ENCODE data around the gene LENG1.
"Not testable (repeated sequence)": the region's sequence is repeated elsewhere in the genome, so short reads cannot be mapped to it uniquely, and the experiment has no call there.

Gene LENG1

DNA sequence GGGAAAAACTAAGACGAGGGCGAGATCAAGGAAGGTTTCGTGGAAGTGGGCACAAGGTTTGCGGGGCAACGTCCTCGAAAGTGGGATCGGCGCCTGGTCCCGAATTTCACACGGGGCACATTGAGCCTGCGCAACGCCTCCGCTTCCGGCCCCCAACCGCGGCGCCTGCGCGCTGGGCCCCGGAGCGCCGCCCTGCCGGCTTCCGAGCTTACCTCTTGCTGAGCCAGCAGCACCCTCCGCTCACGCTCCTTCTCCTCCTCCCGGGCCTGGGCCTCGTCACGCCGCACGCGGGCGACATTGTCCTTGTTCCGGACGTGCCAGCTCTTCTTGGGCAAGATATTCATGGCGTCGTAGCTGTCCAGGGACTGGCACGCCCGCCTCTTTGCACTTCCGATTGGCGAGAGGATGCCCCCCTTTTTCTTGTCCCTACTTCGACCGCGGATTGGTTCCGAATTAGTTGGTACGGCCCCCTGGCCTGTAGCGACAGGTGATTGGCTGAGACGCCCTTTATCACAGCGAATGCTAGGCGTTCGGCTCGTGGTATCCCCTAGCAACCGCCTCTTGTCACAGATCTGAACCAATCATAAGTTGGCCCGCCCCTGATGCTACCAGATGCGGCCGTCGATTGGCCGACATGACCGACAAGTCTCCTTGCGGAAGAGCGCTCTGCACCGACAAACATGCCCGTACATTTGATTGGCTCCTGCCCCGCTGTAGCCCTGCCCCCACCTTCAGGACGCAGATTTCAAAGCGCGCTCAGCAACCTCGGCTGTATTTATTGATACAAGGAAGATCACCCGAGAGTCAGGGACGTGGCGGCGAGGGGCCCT is at the start of gene LENG1:
Gene LENG1, minus strand, starts transcription at position 370 of the 830 bp plus-strand sequence. Its CDS starts 26 bp downstream, at position 344.
- DNase-seq, result peak; percentile 100

GRCh38 chr19:54208784-54209057 is 49.2 kb upstream of the LENG1 start:
- no peak for DNase-seq

GRCh38 chr19:54207983-54208783 is 48.7 kb upstream of the LENG1 start:
- DNase-seq, result peak; percentile 49

GRCh38 chr19:54207676-54207982 is 48.1 kb upstream of the LENG1 start:
- no peak for DNase-seq

DNA sequence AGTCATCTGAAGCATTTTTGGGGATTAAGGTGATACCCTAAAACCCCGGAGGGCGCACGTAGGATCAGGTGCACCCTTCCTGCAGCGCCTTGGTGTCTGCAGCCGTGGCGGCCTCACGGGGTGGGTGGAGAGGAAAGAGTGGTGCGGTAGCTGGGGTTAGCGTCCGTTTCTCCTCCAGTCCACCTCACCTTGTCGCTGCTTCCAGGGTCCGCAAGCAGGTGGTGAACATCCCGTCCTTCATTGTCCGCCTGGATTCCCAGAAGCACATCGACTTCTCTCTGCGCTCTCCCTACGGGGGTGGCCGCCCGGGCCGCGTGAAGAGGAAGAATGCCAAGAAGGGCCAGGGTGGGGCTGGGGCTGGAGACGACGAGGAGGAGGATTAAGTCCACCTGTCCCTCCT is 47.7 kb upstream of the LENG1 start:
- DNase-seq, result not testable (repeated sequence)

DNA sequence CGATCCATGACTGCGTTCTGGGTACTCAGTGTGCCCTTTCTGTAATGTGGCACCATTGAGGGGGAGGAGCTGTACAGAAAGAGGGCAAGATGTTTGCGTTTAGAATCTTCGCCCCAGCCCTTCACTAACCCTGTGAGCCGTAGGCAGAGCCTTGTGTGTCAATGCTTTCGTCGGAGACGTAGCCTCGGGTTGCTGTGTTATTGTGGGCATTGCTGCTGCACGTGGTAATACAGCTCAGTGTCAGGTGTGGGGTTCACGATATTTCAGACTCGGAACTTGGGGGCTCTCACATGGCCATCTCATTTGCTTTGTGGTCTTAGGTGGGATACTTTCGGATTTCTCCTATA is 47.3 kb upstream of the LENG1 start:
- no peak for DNase-seq

DNA sequence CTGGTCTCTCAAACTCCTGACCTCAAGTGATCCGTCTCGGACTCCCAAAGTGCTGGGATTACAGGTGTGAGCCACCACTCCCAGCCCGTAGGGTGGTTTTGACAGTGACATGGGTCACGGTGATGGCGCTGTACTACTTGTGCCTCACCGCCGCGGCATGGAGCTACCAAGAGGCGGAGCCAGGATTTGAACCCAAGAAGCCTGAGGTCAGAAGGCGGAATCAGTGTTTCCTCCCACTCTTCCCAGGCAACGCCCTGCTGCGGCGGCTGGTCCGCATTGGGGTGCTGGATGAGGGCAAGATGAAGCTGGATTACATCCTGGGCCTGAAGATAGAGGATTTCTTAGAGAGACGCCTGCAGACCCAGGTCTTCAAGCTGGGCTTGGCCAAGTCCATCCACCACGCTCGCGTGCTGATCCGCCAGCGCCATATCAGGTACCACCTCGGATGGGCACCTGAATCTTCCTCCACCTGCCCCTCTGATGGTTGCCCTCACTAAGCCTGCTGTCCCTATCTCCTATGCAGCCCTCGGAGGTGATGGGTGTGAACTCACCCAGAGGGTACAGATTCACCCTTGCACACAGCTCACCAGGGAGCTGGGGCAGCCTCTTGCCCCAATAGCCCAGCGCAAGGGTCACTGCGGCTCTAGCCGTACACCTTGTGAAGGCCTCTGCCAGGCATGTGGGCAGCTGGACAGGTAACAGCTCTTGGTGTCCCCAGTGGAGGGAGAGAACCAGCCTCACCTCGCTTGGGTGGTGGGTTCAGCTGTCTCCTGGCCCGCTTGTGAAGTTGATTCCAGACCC is 46.7 kb upstream of the LENG1 start:
- no peak for DNase-seq

- DNase-seq, result no peak
Measured at GRCh38 chr19:54204767-54205468, 45.4 kb upstream of the LENG1 start.

GRCh38 chr19:54203151-54203611 is 43.7 kb upstream of the LENG1 start:
- DNase-seq, result no peak

DNA sequence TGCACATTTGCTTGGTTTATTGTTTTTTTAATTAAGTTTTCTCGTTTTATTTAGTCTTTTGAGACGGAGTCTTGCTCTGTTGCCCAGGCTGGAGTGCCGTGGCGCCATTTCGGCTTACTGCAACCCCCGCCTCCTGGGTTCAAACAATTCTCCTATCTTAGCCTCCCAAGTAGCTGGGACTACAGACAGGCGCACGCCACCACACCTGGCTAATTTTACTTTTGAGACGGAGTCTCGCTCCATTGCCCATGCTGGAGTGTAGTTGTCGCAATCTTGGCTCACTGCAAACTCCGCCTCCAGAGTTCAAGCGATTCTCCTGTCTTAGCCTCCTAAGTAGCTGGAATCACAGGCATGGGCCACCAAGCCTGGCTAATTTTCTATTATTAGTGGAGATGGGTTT is 42.5 kb upstream of the LENG1 start:
- no peak for DNase-seq

- DNase-seq, result no peak
Measured at GRCh38 chr19:54201172-54201701, 41.7 kb upstream of the LENG1 start.

GRCh38 chr19:54199401-54199800 is 39.9 kb upstream of the LENG1 start:
- DNase-seq, result no peak

- DNase-seq, result no peak
Measured at GRCh38 chr19:54197121-54197520, 37.6 kb upstream of the LENG1 start.

DNA sequence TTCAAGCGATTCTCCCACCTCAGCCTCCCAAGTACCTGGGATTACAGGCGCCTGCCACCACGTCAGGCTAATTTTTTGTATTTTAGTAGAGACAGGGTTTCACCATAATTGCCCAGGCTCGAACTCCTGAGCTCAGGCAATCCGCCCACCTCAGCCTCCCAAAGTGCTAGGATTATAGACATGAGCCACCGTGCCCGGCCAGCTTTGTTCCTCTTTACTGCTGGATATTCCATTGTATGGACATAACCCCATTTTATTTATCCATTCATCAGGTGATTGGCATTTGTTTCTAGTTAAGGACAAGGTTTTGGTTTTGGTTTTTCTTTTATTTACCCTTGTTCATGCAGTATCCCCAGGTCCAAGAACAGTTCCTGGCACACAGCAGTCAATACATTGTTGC is 37.0 kb upstream of the LENG1 start:
- DNase-seq, result no peak

- DNase-seq, result not testable (repeated sequence)
Measured at GRCh38 chr19:54194463-54194862, 34.9 kb upstream of the LENG1 start.

- no peak for DNase-seq
Measured at GRCh38 chr19:54193011-54193410, 33.5 kb upstream of the LENG1 start.

DNA sequence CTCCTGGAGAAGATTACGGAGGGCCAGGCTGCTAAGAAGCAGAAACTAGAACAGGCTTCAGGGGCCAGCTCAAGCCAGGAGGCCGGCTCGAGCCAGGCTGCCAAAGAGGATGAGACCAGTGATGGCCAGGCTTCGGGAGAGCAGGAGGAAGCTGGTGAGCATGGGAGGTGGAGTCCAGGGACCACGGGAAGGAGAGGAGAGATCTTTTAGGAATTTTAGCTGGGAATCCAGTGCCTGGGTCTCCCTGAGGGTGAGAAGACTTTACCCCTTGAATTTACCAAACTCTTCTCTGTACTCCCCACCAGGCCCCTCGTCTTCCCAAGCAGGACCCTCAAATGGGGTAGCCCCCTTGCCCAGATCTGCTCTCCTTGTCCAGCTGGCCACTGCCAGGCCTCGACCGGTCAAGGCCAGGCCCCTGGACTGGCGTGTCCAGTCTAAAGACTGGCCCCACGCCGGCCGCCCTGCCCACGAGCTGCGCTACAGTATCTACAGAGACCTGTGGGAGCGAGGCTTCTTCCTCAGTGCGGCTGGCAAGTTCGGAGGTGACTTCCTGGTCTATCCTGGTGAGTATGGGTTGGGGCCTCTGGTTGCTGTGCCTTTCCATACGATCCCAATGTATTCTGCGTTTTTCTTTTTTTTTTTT is 32.4 kb upstream of the LENG1 start:
- DNase-seq, result no peak

- DNase-seq, result no peak
Measured at GRCh38 chr19:54191011-54191810, 31.7 kb upstream of the LENG1 start, which contains the start of gene TSEN34. TSS of gene TSEN34 (plus strand) at chr19:54191308. CDS start at chr19:54191365, 57 bp downstream.

- DNase-seq, result peak; percentile 99
Measured at GRCh38 chr19:54190503-54191010, 31.0 kb upstream of the LENG1 start.

GRCh38 chr19:54189735-54190502 is 30.4 kb upstream of the LENG1 start:
- peak; percentile 100 for DNase-seq

All from fibroblast of skin of right quadriceps (primary cell).